Measurements from ENCODE around the gene IPO5. TPM values are rescaled to one million over a fixed set of nuclear protein-coding genes. Genes with fewer than 3 reads are reported as not detected.

The IPO5 gene
- total RNA-seq, 1 experiment from 2014 or later, result 342 TPM

- H3K4me1 ChIP-seq (ENCODE audit: insufficient read depth, low read length), result no peaks in the 10 kb centered on the region
- H3K9me3 Mint-ChIP-seq, result no peaks in the 10 kb centered on the region
- no peak overlapping the region for H4K8ac ChIP-seq (replicated peaks; ENCODE audit: insufficient read length, low read depth, low read length)
- no peak overlapping the region for H3K27ac Mint-ChIP-seq
- H3K9me3 ChIP-seq (ENCODE audit: control insufficient read depth, low read depth, low read length), result no peaks in the 10 kb centered on the region
- H3K27ac ChIP-seq (ENCODE audit: insufficient read length, low read depth, low read length), result no peak overlapping the region
- no peaks in the 10 kb centered on the region for H3K27me3 ChIP-seq (ENCODE audit: insufficient read depth, low read length)
- no peaks in the 10 kb centered on the region; the same call in 1 of the 2 replicates for H3K27me3 Mint-ChIP-seq (ENCODE audit: low read depth)
- H4K5ac ChIP-seq (ENCODE audit: insufficient read length, low read depth, low read length), result no peak overlapping the region
- H3T11ph ChIP-seq (ENCODE audit: low read length), result no peak overlapping the region
- H2BK12ac ChIP-seq (ENCODE audit: insufficient read length, low read depth, low read length), result no peak overlapping the region
- no peaks in the 10 kb centered on the region for H3K79me2 ChIP-seq (ENCODE audit: insufficient read depth, low read length)
- H3K18ac ChIP-seq (ENCODE audit: insufficient read length, low read depth, low read length), result no peak overlapping the region
- DNase-seq, result no peak
- H2AK5ac ChIP-seq (ENCODE audit: insufficient read length, low read length), result no peak overlapping the region
- no peak overlapping the region for H2BK20ac ChIP-seq (ENCODE audit: low read depth, low read length, poor library complexity, severe bottlenecking)
- no peaks in the 10 kb centered on the region for H3K23me2 ChIP-seq (ENCODE audit: insufficient read length, low read depth, low read length, poor library complexity, severe bottlenecking)
- no peak overlapping the region for H4K91ac ChIP-seq (ENCODE audit: insufficient read length, low read depth, low read length)
- no peak for TF ChIP-seq CTCF (conservative IDR thresholded peaks at IDR 0.05)
- peaks cover 11% of the 10 kb centered on the region in 2 experiments for H3K4me1 Mint-ChIP-seq
- H2BK120ac ChIP-seq (ENCODE audit: low read depth, low read length, poor library complexity, severe bottlenecking), result no peak overlapping the region
- H3K14ac ChIP-seq (ENCODE audit: insufficient read depth, low read length), result no peak overlapping the region
- H3K23ac ChIP-seq (ENCODE audit: insufficient read length, low read depth, low read length), result no peak overlapping the region
- H3K36me3 Mint-ChIP-seq (ENCODE audit: insufficient read depth in 1 of 3, low read depth in 3 of 3), result no peaks in the 10 kb centered on the region
- no peak overlapping the region for H2AFZ ChIP-seq (ENCODE audit: low read length)
- no peak overlapping the region for H2BK15ac ChIP-seq (ENCODE audit: low read depth, low read length)
- no peaks in the 10 kb centered on the region for H3K79me1 ChIP-seq (ENCODE audit: insufficient read depth, low read depth, low read length, poor library complexity, severe bottlenecking)
- no peak overlapping the region for H2BK5ac ChIP-seq (ENCODE audit: insufficient read length, low read length)
- H3K4me3 Mint-ChIP-seq, result no peak overlapping the region
- no peak overlapping the region for H3K4me2 ChIP-seq (ENCODE audit: insufficient read depth, insufficient read length, low read length)
- H3K4ac ChIP-seq (ENCODE audit: low read depth, low read length), result no peak overlapping the region
- no peaks in the 10 kb centered on the region for H4K20me1 ChIP-seq (ENCODE audit: control insufficient read depth, insufficient read depth, insufficient read length)
- no peak overlapping the region for H3K56ac ChIP-seq (ENCODE audit: insufficient read length, low read depth, low read length)
- no CpG with 5 or more reads among the region's 1 CpG for WGBS (ENCODE audit: extremely low coverage, insufficient read length, low lambda C conversion rate)
- no peak overlapping the region for H3K9ac ChIP-seq (ENCODE audit: extremely low read depth, insufficient read length, low read length)
Measured at GRCh38 chr13:98069985-98070384, 116.5 kb downstream of the IPO5 start.

Data from H9 (cell line).